ENCODE data around the gene NR2F1.

Gene NR2F1

GRCh38 chr5:93584596-93585040 is 1.6 kb downstream of the NR2F1 start:
- H3K27ac ChIP-seq, result peak overlapping the region; percentile 91
- TF ChIP-seq ZFX (IDR thresholded peaks at IDR 0.05; ENCODE audit: borderline replicate concordance) (no peak), CTCF (IDR thresholded peaks at IDR 0.05) (no peak)

GRCh38 chr5:93585041-93585766 is 2.2 kb downstream of the NR2F1 start:
- TF ChIP-seq CTCF (IDR thresholded peaks at IDR 0.05) (no peak), ZFX (IDR thresholded peaks at IDR 0.05; ENCODE audit: borderline replicate concordance) (no peak)
- H3K27ac ChIP-seq, result peak overlapping the region; percentile 91

GRCh38 chr5:93585767-93586385 is 2.9 kb downstream of the NR2F1 start:
- no peak for TF ChIP-seq CTCF (IDR thresholded peaks at IDR 0.05)
- no peak for TF ChIP-seq ZFX (IDR thresholded peaks at IDR 0.05; ENCODE audit: borderline replicate concordance)
- H3K27ac ChIP-seq, result peak overlapping the region; percentile 91; the same call in 1 of the 2 replicates

GRCh38 chr5:93586736-93587596 is 3.9 kb downstream of the NR2F1 start:
- H3K27ac ChIP-seq, result no peak overlapping the region
- TF ChIP-seq ZFX (IDR thresholded peaks at IDR 0.05; ENCODE audit: borderline replicate concordance) (no peak), CTCF (IDR thresholded peaks at IDR 0.05) (no peak)

GRCh38 chr5:93587597-93588351 is 4.8 kb downstream of the NR2F1 start:
- TF ChIP-seq CTCF (IDR thresholded peaks at IDR 0.05) (no peak), ZFX (IDR thresholded peaks at IDR 0.05; ENCODE audit: borderline replicate concordance) (no peak)
- H3K27ac ChIP-seq, result no peak overlapping the region

GRCh38 chr5:93588352-93589151 is 5.5 kb downstream of the NR2F1 start:
- TF ChIP-seq CTCF (IDR thresholded peaks at IDR 0.05) (no peak), ZFX (IDR thresholded peaks at IDR 0.05; ENCODE audit: borderline replicate concordance) (no peak)
- no peak overlapping the region for H3K27ac ChIP-seq

Data from 22Rv1 (cell line).